Right kidney (tissue), 9 donors: ENCODE results near the gene LPIN2.
"Not testable (repeated sequence)": the region's sequence is repeated elsewhere in the genome, so short reads cannot be mapped to it uniquely, and the experiment has no call there.

Source experiments
- DNase-seq: peaks from one replicate; pipeline ENCODE4 v3.0.0-alpha.2; 2016
- long read RNA-seq, 8 donors: transcript quantifications; one replicate each; lab custom pipeline, GENCODE V29; 2026

Gene LPIN2, protein sequence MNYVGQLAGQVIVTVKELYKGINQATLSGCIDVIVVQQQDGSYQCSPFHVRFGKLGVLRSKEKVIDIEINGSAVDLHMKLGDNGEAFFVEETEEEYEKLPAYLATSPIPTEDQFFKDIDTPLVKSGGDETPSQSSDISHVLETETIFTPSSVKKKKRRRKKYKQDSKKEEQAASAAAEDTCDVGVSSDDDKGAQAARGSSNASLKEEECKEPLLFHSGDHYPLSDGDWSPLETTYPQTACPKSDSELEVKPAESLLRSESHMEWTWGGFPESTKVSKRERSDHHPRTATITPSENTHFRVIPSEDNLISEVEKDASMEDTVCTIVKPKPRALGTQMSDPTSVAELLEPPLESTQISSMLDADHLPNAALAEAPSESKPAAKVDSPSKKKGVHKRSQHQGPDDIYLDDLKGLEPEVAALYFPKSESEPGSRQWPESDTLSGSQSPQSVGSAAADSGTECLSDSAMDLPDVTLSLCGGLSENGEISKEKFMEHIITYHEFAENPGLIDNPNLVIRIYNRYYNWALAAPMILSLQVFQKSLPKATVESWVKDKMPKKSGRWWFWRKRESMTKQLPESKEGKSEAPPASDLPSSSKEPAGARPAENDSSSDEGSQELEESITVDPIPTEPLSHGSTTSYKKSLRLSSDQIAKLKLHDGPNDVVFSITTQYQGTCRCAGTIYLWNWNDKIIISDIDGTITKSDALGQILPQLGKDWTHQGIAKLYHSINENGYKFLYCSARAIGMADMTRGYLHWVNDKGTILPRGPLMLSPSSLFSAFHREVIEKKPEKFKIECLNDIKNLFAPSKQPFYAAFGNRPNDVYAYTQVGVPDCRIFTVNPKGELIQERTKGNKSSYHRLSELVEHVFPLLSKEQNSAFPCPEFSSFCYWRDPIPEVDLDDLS
- long read RNA-seq, donor 1, partial matches to known transcripts = 0 of 3 reads
- long read RNA-seq, donor 1, other reads (novel, unspliced or antisense) = 0 of 3 reads
- long read RNA-seq, donor 2, partial matches to known transcripts = 0 of 2 reads
- long read RNA-seq, donor 2, other reads (novel, unspliced or antisense) = 0 of 2 reads
- long read RNA-seq, donor 3, partial matches to known transcripts = 0 of 2 reads
- long read RNA-seq, donor 3, other reads (novel, unspliced or antisense) = 0 of 2 reads
- long read RNA-seq, donor 4, partial matches to known transcripts = 0 of 3 reads
- long read RNA-seq, donor 4, other reads (novel, unspliced or antisense) = 0 of 3 reads
- long read RNA-seq, donor 5, partial matches to known transcripts = 0 of 4 reads
- long read RNA-seq, donor 5, other reads (novel, unspliced or antisense) = 0 of 4 reads
- long read RNA-seq, donor 6, partial matches to known transcripts = 0 of 4 reads
- long read RNA-seq, donor 6, other reads (novel, unspliced or antisense) = 0 of 4 reads
- long read RNA-seq, donor 7 = 0 reads
- long read RNA-seq, donor 8, partial matches to known transcripts = 0 of 2 reads
- long read RNA-seq, donor 8, other reads (novel, unspliced or antisense) = 0 of 2 reads

DNA sequence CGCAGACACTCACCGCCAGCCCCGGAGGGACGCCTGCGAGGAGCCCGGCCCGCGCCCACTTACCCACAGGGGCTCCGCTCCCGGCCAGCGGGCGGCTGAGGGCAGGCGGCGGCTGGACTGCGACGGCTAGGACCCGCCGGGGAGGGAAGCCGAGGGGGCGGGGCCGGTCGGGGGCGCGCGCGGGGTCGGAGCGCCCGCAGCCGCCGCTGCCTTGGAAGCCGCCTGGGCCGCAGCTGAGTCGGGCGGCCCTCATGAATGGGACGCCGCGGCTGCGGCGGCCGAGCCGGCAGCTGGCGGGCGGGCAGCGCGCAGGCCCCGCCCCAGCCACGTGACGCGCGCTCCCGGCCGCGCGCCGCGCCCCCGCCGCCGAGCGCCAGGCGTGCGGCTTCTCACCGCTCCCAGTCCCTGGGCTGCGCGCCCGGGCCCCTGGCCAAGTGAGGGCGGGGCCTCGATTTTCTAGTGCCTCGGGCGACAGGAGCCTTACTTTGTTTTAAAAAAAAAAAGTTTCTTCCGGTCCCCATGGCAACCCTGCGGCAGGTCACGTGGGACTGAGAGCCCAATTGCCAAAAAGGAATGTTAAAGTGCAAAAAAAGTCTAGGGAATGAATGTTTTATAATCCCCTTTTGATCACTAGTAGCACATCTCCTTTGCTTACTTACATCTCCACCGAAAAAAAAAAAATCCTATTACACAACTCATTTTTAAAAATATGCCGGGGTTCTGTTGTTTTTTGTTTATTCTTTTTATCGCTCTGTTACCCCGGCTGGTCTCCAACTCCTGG lies at the start of gene LPIN2:
LPIN2 (minus strand) TSS at position 121 of the 781 bp plus-strand sequence. CDS start 52,304 bp downstream, outside the sequence.
- peak; percentile 84 for DNase-seq

DNA sequence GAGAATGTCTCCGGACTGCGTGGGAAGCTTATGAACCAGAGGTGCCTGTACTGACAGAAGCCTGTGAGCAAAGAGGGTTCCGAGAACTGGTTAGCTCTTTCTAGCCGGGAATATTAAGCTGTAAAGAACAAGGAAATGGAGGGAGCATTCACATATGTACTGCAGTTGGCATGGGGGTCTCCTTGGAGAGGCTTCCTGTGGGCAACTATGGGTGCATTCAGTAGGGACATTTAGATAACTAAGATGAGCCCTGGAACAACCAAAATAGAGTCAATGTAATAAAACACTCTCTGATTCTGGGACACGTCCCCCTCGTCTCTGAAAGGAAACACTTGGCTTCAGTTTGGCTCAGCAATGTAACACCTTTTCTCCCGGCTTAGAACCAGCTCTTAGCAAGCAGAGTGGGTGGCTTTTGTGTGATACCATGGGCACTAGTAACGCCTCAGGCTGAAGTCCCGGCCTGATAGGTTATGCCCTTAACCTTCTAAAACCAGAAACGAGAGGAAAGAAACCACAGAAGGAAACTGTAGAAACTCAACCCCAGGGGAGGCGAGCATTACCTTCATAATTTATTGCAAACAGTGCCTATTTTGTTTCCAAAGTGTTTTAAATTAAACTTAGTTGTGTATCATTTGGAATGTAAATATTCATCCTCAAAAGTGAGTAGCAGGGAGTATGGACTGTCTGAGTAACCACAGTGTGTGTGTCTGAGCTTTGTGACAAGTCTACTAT lies 48.8 kb upstream of the LPIN2 start:
- no peak for DNase-seq

DNA sequence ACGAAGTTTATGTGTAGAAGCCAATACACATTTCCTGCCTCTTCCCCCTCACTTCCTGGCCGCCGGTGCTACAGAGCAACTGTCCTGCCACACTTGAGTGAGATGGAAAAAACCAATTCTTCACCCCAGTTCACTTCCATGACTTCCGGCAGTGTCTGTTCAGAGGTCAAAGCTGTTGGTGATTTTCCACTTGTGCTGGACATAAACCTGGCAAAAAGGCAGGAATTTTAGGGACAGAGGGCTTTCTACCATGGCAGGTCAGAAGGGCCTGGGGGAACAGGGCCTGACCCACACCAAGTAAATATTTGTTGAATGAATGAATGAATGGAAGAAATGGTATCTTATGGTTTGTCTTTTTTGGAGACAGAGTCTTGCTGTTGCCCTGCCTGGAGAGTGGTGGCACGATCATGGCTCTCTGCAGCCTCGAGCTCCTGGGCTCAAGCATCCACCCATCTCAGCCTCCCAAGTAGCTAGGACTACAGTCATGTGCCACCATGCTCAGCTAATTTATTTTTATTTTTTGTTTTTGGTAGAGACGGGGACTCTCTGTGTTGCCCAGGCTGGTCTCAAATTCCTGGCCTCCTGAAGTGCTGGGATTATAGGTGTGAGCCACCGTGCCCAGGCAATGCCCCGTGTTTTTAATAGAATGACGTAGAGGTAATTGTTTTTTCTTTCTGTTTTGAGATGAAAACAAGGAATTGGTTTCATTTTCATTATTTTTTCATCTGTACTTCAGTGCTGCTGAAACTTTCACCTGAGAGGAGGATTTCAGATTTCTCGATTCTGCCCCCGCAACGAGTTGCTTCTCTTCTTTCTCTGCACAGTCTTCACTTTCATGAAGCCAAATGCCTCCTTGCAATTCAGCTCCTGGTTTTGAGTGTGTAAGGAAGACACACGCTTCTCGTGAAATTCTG lies 48.0 kb upstream of the LPIN2 start:
- DNase-seq = no peak

DNA sequence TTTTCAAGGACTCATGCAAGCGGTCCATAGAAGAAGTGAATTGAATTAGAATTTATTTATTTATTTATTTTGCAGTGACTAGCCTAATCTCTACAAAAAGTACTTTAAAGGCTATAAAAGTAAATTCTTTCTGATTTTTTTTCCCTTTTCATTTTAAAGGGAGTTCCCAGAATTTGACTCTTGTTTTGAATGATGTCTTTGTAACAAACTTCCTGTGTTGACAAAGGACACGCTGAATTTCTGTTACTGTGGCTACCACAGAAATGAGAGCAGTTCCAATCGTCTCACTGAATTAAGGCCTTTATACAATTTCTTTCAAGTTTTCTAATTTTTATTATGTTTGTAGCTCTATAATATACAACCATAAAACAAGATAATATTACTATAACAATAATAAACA lies 46.3 kb upstream of the LPIN2 start:
- no peak for DNase-seq

DNA sequence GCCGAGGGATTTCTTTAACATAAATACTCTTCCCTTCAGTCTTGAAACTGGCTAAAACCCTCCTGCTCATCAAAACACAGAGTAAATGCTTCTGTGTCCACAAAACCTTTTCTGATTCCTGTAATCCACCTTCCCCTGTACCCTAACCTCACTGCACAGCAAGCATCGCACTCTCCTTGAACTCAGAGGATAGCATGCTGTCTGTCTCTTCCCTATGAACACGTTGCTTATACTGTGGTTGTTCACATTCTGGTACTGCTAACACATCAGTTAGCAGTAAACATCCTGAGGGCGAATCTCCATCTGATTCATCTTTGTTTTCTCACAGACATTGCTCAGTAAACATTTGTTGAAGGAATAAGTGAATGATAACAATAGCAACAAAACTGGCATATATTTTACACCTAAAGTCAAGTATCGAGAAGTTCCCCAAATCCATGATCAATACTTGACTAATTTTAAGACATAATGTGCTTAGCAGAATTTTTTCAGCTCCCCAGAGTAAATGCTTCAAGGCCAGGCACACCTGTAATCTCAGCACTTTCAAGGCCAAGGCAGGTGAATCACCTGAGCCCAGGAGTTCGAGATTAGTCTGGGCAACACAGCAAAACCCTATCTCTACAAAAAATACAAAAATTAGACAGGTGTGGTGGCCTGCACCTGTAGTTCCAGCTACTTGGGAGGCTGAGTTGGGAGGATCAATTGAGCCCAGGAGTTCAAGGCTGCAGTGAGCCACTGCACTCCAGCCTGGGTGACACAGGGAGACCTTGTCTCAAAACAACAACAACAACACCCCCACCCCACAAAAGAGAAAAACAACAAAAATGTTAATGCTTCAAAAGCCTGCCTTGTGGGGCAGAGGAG lies 45.6 kb upstream of the LPIN2 start:
- no peak for DNase-seq

DNA sequence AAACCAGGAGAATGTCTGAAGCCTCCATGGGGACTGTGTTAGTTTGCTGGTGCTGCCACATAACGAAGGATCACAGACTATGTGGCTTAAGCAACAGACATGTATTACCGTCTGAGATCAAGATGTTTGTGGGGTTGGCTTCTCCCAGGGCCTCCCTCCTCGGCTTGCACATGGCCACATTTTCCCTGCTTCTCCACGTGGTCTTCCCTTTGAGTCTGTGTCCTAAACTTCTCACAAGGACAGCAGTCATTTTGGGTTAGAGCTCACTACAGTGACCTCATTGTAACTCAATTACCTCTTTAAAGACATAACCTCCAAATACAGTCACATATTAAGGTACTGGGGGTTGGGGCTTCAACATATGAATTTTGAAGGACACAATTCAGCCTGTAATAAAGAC lies 44.6 kb upstream of the LPIN2 start:
- DNase-seq = no peak

DNA sequence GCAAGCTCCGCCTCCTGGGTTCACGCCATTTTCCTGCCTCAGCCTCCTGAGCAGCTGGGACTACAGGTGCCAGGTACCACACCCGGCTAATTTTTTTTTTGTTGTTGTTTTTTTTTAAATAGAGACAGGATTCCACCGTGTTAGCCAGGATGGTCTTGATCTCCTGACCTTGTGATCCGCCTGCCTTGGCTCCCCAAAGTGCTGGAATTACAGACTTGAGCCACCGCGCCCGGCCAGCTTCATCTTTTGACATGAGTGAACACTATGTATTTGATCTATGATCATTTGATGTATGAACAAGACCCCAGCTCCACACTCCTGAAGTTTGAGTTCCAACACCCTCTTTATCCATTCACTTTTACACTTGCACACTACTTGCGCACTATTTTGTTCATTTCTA lies 43.4 kb upstream of the LPIN2 start:
- no peak for DNase-seq

DNA sequence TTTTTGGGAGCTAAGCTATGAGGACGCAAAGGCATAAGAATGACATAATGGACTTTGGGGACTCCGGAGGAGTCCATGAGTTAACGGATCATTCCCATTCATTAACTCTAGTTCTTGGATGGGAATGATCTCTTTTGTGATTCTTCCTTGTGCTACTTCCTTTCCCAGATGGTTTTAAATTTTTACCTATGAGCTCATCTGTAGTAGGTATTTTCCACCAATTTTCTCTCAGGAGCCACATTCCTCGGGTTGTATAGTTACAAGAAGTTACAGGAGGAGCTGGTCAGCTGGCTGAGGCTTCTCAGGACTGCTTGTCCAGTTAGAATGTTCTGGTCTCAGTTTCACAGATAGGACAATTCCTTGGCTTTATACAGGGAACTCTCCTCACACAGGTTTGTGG lies 42.9 kb upstream of the LPIN2 start:
- DNase-seq = no peak

DNA sequence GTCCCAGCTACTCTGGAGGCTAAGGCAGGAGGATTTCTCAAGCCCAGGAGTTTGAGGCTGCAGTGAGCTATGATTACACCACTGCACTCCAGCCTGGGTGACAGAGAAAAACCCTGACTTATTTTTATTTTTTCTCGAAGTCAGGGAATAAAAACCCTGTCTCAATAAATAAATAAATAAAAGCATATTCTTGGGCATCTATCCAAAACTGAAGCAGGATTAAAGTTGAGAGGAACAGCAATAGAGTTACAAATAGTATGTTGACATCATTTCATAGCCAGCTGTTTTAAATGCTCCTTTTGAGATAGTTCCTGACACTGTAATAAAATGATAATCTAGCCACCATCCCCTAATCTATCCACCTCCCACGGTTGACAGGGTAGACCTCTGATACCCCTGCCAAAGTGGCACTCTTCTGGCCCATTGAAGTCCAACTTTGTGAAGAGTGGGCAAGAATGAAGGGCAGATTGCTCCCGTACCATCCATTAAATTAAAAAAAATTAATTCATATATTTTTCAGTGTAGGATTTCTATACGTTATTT lies 42.3 kb upstream of the LPIN2 start:
- DNase-seq = no peak

DNA sequence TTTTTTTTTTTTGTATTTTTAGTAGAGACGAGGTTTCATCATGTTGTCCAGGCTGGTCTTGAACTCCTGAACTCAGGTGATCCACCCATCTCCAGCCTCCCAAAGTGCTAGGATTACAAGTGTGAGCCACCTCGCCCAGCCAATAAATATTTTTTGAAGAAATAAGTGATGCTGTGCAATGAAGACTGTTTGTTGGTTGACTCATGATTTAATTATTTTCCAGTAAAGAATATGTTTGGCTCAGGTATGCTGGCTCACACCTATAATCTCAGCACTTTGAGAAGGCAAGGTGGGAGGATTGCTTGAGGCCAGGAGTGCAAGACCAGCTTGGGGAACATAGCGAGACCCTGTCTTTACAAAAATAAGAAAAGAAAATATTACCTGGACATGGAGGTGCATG lies 41.8 kb upstream of the LPIN2 start:
- DNase-seq = no peak

DNA sequence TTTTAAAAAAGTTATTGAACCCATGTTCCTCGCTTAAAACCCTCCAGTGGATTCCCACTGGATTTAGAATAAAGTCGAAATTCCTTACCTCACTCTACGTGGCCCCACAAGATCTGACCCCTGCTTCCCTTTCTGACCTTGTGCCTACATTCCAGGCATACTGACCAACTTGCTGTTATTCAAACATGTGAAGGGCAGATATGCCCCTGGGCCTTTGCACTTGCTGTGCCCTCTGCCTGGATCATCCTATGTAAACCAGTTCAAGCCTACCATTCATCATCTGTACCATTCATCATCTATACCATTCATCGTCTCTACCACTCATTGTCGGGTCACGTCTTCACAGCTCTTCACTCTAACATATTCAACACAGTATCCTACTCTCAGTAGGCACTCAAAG lies 41.3 kb upstream of the LPIN2 start:
- no peak for DNase-seq

DNA sequence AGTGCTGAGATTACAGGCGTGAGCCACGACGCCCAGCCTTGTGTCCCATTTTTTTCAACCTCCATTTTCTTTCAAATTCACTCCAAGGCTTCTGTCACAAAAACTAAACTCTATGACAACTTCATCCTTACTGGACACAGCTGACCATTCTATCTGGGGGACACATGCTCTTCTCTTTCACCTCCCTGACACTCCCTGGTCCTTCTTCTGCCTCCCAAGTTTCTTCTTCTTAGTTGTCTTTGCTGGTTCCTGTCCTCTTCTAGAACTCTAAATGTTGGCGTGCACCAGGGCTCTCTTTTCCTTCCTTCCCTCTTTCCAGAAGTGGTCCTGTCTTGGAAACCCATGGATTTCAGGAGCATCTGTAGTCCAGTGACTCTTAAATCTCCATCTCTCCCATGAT lies 40.1 kb upstream of the LPIN2 start:
- no peak for DNase-seq

DNA sequence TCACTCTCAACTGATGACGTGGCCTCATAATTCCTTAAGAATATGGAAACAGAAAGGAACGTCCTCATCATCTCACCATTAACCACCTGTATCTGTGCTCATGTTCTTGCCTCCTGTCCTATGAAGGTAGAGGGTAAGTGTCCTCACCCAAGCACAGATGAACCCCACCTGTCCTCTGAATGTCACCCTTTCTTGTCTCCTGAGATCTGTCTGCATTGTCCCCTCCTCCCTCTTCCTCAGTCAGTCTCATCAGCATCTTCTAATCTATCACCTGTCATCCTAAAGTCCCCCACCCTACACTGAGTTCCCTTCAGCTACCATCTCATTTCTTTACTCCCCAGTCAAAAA lies 39.4 kb upstream of the LPIN2 start:
- DNase-seq = no peak

DNA sequence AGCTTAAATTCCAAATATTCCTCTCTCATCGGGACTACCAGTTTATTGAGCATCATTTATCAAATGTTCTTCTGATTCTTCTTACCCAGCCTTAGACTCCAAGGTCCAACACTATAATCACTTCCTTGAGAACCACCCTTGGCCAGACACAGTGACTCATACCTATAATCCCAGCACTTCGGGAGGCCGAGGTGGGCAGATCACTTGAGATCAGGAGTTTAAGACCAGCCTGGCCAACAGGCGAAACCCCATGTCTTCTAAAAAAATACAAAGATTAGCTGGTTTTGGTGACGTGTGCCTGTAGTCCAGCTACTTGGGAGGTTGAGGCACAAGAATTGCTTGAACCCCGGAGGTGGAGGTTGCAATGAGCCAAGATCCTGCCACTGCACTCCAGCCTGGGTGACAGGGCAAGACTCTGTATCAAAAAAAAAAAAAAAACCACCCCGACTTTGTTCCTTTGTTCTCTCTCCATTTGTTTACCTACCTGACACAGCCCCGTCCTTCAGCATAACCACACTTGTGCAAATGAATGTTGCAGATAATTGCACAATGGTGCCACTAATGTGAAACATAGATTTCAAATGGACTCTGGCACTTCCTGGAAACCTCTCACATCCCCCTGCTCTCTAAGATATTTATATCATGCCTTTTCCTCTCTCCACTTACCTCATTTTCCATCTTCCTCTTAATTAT lies 38.9 kb upstream of the LPIN2 start:
- no peak for DNase-seq

DNA sequence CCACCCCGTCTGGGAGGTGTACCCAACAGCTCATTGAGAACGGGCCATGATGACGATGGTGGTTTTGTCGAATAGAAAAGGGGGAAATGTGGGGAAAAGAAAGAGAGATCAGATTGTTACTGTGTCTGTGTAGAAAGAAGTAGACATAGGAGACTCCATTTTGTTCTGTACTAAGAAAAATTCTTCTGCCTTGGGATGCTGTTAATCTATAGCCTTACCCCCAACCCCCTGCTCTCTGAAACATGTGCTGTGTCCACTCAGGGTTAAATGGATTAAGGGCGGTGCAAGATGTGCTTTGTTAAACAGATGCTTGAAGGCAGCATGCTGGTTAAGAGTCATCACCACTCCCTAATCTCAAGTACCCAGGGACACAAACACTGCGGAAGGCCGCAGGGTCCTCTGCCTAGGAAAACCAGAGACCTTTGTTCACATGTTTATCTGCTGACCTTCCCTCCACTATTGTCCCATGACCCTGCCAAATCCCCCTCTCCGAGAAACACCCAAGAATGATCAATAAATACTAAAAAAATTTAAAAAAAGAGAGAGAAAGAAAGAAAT lies 37.0 kb upstream of the LPIN2 start:
- not testable (repeated sequence) for DNase-seq

DNA sequence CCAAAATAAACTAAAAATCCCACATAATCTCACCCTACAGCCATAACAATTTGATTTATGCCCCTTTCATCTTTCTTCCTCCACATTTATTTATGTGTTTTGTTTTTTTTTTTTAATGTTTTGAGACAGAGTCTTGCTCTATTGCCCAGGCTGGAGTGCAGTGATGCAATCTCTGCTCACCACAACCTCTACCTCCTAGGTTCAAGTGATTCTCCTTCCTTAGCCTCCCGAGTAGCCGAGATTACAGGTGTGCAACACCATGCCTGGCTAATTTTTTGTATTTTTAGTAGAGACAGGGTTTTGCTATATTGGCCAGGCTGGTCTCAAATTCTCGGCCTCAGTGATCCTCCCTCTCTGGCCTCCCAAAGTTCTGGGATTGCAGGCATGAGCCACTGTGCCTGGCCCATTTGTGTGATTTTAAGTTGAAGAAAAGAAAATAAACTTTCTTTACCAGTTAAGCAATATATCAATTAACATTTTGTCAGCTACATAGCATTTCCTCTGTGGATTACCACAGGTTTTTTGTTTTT lies 35.9 kb upstream of the LPIN2 start:
- DNase-seq = no peak

DNA sequence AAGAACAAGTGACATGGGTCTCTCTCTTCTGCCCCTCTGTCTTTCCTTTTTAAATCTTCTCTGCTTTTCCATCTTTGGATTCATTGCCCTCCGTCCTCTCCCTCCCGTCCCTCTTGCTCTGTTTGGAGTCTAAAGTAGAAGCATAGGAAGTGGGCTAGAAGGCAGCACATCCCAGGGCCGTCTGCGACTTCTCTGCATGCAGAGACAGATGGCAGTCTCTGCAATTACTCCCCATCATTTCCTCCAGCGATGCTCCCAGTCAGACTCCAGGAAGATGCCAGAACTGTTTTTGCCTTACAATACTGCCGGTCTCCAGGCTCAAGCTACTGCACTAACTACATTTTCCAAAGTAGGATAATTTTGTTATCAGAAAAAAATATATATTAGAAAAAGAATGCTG lies 35.2 kb upstream of the LPIN2 start:
- DNase-seq = no peak
